ENCODE measurements around the gene NKTR.

GRCh38 chr3:42649783-42650182 lies 49.3 kb downstream of the NKTR start:
- TF ChIP-seq CTCF (IDR thresholded peaks at IDR 0.05): no peak
- no peak for TF ChIP-seq POLR2A (IDR thresholded peaks at IDR 0.05)

All from testis (tissue), 2 donors.